ENCODE measurements around the gene TPD52L1.

The TPD52L1 gene

DNA sequence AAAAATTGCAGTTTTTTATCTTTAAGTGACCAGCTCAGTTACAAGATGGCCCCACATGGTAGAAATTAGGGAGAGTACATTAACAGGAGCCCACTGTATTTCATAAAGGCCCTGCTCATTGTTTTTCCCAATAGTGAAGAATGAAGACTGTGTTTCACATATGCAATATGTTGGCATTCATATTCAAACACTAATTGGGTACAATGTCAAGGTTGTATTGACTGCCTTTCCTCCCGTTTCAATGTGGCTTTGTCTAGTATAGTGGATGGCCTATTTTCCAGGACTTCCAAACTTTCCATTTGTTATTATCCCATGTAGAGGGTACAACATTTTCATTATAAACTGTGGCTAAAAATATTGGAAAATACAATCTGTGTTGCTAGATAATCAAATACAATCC is 96.9 kb downstream of the TPD52L1 start:
- H3K4me3 ChIP-seq (ENCODE audit: low read depth, low read length): no peak overlapping the region
- no peak for DNase-seq (ENCODE audit: low read depth)
- TF ChIP-seq CTCF (IDR thresholded peaks at IDR 0.05; ENCODE audit: control insufficient read depth, extremely low read depth, insufficient read depth): no peak

GRCh38 chr6:125251516-125252220 is 98.1 kb downstream of the TPD52L1 start:
- TF ChIP-seq CTCF (IDR thresholded peaks at IDR 0.05; ENCODE audit: control insufficient read depth, extremely low read depth, insufficient read depth): no peak
- no peak for DNase-seq (ENCODE audit: low read depth)
- H3K4me3 ChIP-seq (ENCODE audit: low read depth, low read length): no peak overlapping the region

DNA sequence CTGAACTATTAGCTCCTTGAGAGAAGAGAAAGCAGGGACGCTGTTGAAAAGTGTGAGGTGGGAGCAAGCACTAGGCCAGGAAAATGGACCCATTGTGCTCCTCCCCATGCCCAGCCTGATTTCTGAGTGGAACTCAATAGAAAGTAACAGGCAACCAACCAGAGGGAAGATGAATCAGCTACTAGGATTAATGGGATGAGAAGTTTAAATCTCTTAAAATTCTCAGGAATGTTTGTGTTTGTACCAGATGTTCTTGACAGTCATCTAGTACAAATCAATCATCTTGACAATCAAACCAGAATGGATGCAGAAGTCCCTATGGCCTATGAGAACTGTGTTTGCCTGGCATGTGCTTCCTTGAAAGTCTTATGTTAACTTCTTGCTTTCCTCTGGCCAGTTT is 99.3 kb downstream of the TPD52L1 start:
- DNase-seq (ENCODE audit: low read depth): no peak
- no peak for TF ChIP-seq CTCF (IDR thresholded peaks at IDR 0.05; ENCODE audit: control insufficient read depth, extremely low read depth, insufficient read depth)
- no peak overlapping the region for H3K4me3 ChIP-seq (ENCODE audit: low read depth, low read length)

DNA sequence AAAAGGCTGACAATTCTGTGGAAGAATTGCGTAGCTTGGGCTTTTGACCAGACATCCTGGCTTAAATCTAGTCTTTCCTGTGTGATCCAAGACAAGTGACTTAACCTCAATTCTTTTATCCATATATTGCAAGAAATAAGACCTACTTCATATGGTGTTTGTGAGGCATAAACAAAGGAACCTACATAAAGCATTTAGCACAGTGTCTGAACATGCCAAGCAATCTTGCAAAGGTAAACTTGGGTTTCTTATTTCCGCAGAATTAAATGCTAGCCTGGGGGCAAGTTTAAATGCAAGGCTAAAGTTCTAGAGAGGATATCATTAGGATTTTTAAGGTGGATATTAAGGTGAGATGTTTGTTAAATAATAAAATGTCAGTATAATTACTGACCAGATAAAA is 100.3 kb downstream of the TPD52L1 start:
- H3K4me3 ChIP-seq (ENCODE audit: low read depth, low read length): no peak overlapping the region
- TF ChIP-seq CTCF (IDR thresholded peaks at IDR 0.05; ENCODE audit: control insufficient read depth, extremely low read depth, insufficient read depth): no peak
- no peak for DNase-seq (ENCODE audit: low read depth)

DNA sequence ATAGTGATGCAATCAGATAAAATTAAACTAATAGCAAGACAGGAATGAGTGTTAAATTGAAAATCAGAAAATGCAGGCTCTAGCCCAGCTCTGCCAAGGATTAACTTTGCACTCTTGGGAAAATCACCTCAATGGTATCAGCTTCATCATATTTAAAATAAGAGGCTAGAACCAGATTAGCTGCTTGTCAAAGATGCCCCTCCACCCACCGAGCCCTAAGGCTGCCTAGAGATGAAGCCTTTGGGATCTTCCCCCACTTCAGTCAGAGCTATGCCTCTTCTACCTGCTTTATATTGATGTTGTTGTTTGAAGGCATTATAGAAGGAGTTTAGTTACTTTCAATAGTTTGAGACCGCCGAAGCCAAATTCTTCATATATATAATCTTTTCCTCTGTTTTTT is 100.7 kb downstream of the TPD52L1 start:
- no peak for TF ChIP-seq CTCF (IDR thresholded peaks at IDR 0.05; ENCODE audit: control insufficient read depth, extremely low read depth, insufficient read depth)
- H3K4me3 ChIP-seq (ENCODE audit: low read depth, low read length): no peak overlapping the region
- no peak for DNase-seq (ENCODE audit: low read depth)

DNA sequence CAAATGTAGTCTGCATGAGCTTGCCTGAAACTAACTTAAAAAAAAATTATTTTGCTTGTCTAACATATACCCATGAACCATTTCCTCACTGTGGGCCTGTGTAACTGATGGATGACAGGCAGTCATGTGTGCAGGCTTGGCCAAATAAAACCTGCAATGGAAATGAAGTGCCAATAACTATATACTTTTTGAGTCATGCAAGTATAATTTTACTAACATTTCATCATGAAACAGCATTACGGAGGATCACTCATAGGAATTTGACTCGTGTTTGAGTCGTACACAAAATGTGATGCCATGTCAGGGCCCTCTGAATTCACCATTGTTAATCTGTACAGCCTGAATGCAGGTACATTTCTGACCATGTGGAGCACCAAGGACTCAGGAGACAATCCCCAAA is 101.6 kb downstream of the TPD52L1 start:
- no peak for DNase-seq (ENCODE audit: low read depth)
- no peak for TF ChIP-seq CTCF (IDR thresholded peaks at IDR 0.05; ENCODE audit: control insufficient read depth, extremely low read depth, insufficient read depth)
- H3K4me3 ChIP-seq (ENCODE audit: low read depth, low read length): no peak overlapping the region

GRCh38 chr6:125257351-125257750 is 103.8 kb downstream of the TPD52L1 start:
- no peak for DNase-seq (ENCODE audit: low read depth)
- H3K4me3 ChIP-seq (ENCODE audit: low read depth, low read length): no peak overlapping the region
- TF ChIP-seq CTCF (IDR thresholded peaks at IDR 0.05; ENCODE audit: control insufficient read depth, extremely low read depth, insufficient read depth): no peak
